Measurements from ENCODE around the gene AGTRAP. TPM values are rescaled to one million over a fixed set of nuclear protein-coding genes. Genes with fewer than 3 reads are reported as not detected.

AGTRAP gene
- total and polyA plus RNA-seq, 3 donors from 2014 or later = 49.2 to 75.3 (median 64.1) TPM

- Histone ChIP-seq H3K27me3 (no peaks in the 10 kb centered on the region), H3K27ac (no peak overlapping the region), H3K9me3 (no peaks in the 10 kb centered on the region), H3K4me1 (peaks cover 8% of the 10 kb centered on the region), H3K36me3 (ENCODE audit: low read depth, missing control alignments) (no peaks in the 10 kb centered on the region), H3K4me3 (no peak overlapping the region)
- no peak for TF ChIP-seq POLR2A (IDR thresholded peaks at IDR 0.05)
- TF ChIP-seq, protein P1, sequence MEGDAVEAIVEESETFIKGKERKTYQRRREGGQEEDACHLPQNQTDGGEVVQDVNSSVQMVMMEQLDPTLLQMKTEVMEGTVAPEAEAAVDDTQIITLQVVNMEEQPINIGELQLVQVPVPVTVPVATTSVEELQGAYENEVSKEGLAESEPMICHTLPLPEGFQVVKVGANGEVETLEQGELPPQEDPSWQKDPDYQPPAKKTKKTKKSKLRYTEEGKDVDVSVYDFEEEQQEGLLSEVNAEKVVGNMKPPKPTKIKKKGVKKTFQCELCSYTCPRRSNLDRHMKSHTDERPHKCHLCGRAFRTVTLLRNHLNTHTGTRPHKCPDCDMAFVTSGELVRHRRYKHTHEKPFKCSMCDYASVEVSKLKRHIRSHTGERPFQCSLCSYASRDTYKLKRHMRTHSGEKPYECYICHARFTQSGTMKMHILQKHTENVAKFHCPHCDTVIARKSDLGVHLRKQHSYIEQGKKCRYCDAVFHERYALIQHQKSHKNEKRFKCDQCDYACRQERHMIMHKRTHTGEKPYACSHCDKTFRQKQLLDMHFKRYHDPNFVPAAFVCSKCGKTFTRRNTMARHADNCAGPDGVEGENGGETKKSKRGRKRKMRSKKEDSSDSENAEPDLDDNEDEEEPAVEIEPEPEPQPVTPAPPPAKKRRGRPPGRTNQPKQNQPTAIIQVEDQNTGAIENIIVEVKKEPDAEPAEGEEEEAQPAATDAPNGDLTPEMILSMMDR (IDR thresholded peaks at IDR 0.05) = no peak
- intact Hi-C loops (cut with DNase I; ENCODE audit: low total_unique reads) = no loop called here
- no peak for DNase-seq
- 39 to 48% methylated on average over 4 of the region's 4 CpGs for whole genome bisulfite sequencing, 2 donors
Observed at GRCh38 chr1:11768821-11769220, 32.9 kb downstream of the AGTRAP start.

- intact Hi-C loops (cut with DNase I; ENCODE audit: low total_unique reads) = no loop called here
- WGBS, 2 donors = 86 to 95% methylated on average over 2 to 4 of the region's 4 CpGs
Observed at GRCh38 chr1:11769274-11769673, 33.3 kb downstream of the AGTRAP start.

DNA sequence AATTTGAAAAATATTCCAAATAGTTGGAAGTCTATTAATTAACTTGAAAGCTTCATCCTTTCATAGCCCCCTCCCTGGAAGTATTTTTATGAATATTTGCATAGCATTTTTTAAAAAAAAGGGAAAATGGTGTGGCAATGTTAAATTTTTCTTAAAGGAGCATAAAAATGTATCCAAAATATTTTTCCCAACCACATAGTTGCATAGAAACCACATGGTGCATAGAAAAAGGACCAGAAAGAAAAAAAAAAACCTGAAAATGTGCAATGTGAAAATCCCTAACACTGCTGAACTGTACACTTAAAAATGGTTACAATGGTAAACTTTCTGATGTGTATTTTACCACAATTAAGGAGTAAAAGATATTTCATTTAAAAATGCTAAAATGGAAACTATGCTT, 34.1 kb downstream of the AGTRAP start:
- H3K27me3 ChIP-seq = no peaks in the 10 kb centered on the region
- intact Hi-C loops (cut with DNase I; ENCODE audit: low total_unique reads) = no loop called here
- TF ChIP-seq POLR2A (IDR thresholded peaks at IDR 0.05) = no peak
- TF ChIP-seq, protein P1 (IDR thresholded peaks at IDR 0.05) = no peak

More at GRCh38 chr1:11769274-11769673, 33.3 kb downstream of the AGTRAP start:
- peaks cover 8% of the 10 kb centered on the region for H3K4me1 ChIP-seq
- no peak overlapping the region for H3K27ac ChIP-seq
- H3K27me3 ChIP-seq = no peaks in the 10 kb centered on the region
- DNase-seq = no peak
- TF ChIP-seq POLR2A (IDR thresholded peaks at IDR 0.05) = no peak
- TF ChIP-seq, protein P1 (IDR thresholded peaks at IDR 0.05) = no peak
- H3K9me3 ChIP-seq = no peaks in the 10 kb centered on the region
- H3K36me3 ChIP-seq (ENCODE audit: low read depth, missing control alignments) = no peaks in the 10 kb centered on the region
- no peak overlapping the region for H3K4me3 ChIP-seq

DNA sequence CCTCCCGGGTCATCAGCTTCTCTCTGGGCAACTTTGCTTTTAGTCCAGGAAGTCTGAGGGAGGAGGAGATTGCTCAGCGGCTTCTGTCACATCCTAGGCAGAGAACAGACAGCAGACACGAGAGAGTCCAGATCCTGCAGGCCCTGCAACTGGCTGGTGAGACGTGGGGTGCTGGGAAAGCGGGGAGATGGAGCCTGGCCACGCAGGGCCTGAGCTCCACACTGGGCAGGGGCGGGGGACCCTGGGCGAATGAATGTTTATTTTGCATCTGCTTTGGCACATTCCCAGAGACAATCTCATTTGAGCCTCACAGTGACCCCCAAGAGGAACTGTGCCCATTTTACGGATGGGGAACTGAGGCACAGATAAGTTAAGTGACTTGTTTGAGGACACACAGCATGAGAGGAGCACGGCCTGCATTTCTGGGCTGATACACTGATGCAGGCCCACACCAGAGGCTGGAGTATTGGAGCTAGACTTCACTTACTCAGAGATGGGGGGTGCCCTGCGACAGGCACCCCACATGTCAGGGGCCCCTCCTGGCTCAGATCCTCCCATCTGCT, 35.6 kb downstream of the AGTRAP start:
- Histone ChIP-seq H3K27me3 (no peaks in the 10 kb centered on the region), H3K4me1 (peaks cover 8% of the 10 kb centered on the region), H3K9me3 (no peaks in the 10 kb centered on the region), H3K27ac (no peak overlapping the region), H3K36me3 (ENCODE audit: low read depth, missing control alignments) (no peaks in the 10 kb centered on the region), H3K4me3 (no peak overlapping the region)
- DNase-seq = no peak
- intact Hi-C loops (cut with DNase I; ENCODE audit: low total_unique reads) = no loop called here
- TF ChIP-seq POLR2A (IDR thresholded peaks at IDR 0.05) = no peak
- TF ChIP-seq, protein P1 (IDR thresholded peaks at IDR 0.05) = no peak
- 76 to 83% methylated on average over 9 to 11 of the region's 11 CpGs for WGBS, 2 donors

More for the DNA sequence above, 34.1 kb downstream of the AGTRAP start:
- Histone ChIP-seq H3K36me3 (ENCODE audit: low read depth, missing control alignments) (no peaks in the 10 kb centered on the region), H3K27ac (no peak overlapping the region), H3K4me1 (peaks cover 8% of the 10 kb centered on the region), H3K4me3 (no peak overlapping the region), H3K9me3 (no peaks in the 10 kb centered on the region)
- DNase-seq = no peak

GRCh38 chr1:11772458-11772857, 36.5 kb downstream of the AGTRAP start:
- Histone ChIP-seq H3K4me1 (peaks cover 8% of the 10 kb centered on the region), H3K36me3 (ENCODE audit: low read depth, missing control alignments) (no peaks in the 10 kb centered on the region), H3K4me3 (no peak overlapping the region), H3K9me3 (no peaks in the 10 kb centered on the region), H3K27me3 (no peaks in the 10 kb centered on the region), H3K27ac (no peak overlapping the region)
- TF ChIP-seq, protein P1 (IDR thresholded peaks at IDR 0.05) = no peak
- TF ChIP-seq POLR2A (IDR thresholded peaks at IDR 0.05) = no peak
- intact Hi-C loops (cut with DNase I; ENCODE audit: low total_unique reads) = no loop called here
- no peak for DNase-seq
- WGBS, 2 donors = 62 to 73% methylated on average over 5 of the region's 5 CpGs
